Lower leg skin (tissue), 4 donors: ENCODE results near the gene POMT2. TPM values are rescaled to one million over a fixed set of nuclear protein-coding genes. Genes with fewer than 3 reads are reported as not detected.

ENCODE experiments used
- DNase-seq, 2 donors: peaks; one replicate each; pipeline ENCODE4 v3.0.0-alpha.2; 2019; ENCODE audit warnings: low spot score in 2 of 2
- H3K4me3 ChIP-seq: fragments of 200-600 bp; sonication (generic); 2 replicates; pipeline ENCODE4 v1.5.1; 2017; ENCODE audit warnings: mild to moderate bottlenecking, low read depth; ENCODE audit not compliant: poor library complexity, severe bottlenecking
- POLR2A ChIP-seq, 2 donors: fragments of 450-650 bp; IDR thresholded peaks; one replicate each; pipeline ENCODE4 v1.6.1; 2016 to 2017; ENCODE audit warnings: antibody characterized with exemption in 2 of 2, mild to moderate bottlenecking in 1 of 2, moderate library complexity in 1 of 2
- WGBS, 2 donors: methylation state at CpG; one replicate each; pipeline ENCODE4 v1.1.5; 2018; 5-methylcytosine and 5-hydroxymethylcytosine counted together
- intact Hi-C: fragments of 100-400 bp; cut with DNase I; formaldehyde crosslinking; loops from one replicate; pipeline ENCODE4 v1.15.0; 2023; ENCODE audit warnings: low total_unique reads
- total RNA-seq, 4 donors: library from RNA; depleted of rRNA; stranded (reverse); fragments of >200 nt; gene quantifications; one replicate each; pipeline ENCODE4 v1.1.0, GENCODE V29; 2016
- TF ChIP-seq, protein P1 (sequence below), 3 donors: fragments of 450-650 bp; IDR thresholded peaks; one replicate each; pipeline ENCODE4 v1.5.1; 2016; ENCODE audit warnings: antibody characterized with exemption in 3 of 3, mild to moderate bottlenecking in 3 of 3, moderate library complexity in 2 of 3

Gene POMT2
- total RNA-seq, 4 donors from 2014 or later = 9.1 to 23.0 (median 15.9) TPM

DNA sequence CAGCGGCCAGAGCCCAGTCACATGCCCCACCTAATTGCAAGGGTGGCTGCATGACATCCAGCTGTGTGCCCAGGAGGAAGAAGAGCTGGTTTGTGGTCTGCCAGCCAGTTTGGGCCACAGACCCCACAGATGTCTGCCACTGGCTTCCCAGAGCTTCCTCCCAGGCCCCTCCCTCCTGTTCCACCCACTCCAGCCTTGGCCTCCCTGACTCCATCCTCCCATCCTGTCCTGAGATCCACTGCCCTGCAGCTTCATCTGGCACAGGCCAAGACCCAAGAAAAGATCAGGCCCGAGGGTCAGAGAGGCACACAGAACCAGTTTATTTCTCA is 55.5 kb downstream of the POMT2 start:
- H3K4me3 ChIP-seq = no peak overlapping the region
- 66 to 72% methylated on average over 2 of the region's 2 CpGs for WGBS, 2 donors
- intact Hi-C loops = no loop called here
- TF ChIP-seq POLR2A (IDR thresholded peaks at IDR 0.05) = no peak
- TF ChIP-seq, protein P1, sequence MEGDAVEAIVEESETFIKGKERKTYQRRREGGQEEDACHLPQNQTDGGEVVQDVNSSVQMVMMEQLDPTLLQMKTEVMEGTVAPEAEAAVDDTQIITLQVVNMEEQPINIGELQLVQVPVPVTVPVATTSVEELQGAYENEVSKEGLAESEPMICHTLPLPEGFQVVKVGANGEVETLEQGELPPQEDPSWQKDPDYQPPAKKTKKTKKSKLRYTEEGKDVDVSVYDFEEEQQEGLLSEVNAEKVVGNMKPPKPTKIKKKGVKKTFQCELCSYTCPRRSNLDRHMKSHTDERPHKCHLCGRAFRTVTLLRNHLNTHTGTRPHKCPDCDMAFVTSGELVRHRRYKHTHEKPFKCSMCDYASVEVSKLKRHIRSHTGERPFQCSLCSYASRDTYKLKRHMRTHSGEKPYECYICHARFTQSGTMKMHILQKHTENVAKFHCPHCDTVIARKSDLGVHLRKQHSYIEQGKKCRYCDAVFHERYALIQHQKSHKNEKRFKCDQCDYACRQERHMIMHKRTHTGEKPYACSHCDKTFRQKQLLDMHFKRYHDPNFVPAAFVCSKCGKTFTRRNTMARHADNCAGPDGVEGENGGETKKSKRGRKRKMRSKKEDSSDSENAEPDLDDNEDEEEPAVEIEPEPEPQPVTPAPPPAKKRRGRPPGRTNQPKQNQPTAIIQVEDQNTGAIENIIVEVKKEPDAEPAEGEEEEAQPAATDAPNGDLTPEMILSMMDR (IDR thresholded peaks at IDR 0.05) = no peak
- DNase-seq = no peak

DNA sequence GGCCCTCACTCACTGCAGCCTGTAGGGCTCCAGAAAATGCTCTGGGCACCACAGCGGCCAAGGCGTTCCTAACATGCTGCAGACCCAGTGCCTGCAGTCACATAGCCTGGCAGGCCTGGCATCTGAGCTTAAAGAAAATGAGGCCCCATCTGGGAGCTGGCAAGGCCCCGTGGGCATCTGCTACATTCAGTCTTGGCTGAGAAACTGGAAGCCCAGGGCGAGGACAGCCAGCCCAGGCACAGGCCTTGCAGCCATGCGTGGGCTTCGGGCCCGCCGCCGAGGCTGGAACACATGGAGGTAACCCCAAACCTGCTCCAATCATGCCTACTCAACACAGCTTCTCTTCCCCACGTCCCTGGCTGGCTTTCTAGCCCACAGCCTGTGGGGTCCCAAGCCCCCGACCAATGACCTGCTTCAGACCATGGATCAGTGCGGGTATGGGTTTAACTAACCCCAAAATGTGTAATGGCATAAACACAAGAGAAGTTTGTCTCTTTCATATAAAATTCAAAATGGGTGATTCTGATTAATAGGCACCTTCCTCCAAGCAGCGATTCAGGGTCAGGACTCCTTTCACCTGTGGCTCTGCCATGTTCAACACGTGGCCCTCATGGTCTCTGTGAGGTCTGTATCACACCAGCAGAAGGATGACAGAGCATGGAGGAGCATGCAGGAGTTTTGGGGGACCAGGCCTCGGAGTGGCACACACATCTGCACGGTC is 56.1 kb downstream of the POMT2 start:
- TF ChIP-seq, protein P1 (IDR thresholded peaks at IDR 0.05) = no peak
- TF ChIP-seq POLR2A (IDR thresholded peaks at IDR 0.05) = no peak
- 78 to 83% methylated on average over 13 to 16 of the region's 16 CpGs for WGBS, 2 donors
- intact Hi-C loops = no loop called here
- no peak overlapping the region for H3K4me3 ChIP-seq
- no peak for DNase-seq

DNA sequence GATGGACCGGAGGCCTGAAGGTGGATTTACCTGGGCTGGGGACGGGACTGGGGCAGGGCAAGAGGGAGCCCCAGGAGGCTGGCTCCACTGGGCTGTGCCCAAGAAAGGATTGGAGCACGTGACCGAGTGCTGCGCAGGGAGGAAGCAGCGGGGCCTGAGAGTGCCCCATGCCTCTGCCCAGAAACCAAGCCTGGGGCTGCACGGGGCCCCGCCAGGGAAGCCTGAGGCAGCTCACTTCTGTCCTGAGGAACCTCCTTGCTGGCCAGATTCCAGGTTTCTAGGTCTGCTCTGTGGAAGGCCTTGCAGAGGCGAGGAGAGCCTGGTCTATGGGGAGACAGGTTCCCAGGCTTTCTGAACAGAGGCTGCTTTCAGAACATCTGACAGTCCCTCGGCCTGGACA is 60.1 kb downstream of the POMT2 start:
- TF ChIP-seq, protein P1 (IDR thresholded peaks at IDR 0.05) = no peak
- TF ChIP-seq POLR2A (IDR thresholded peaks at IDR 0.05) = no peak
- 59 to 63% methylated on average over 9 to 10 of the region's 10 CpGs for WGBS, 2 donors
- DNase-seq = no peak
- H3K4me3 ChIP-seq = no peak overlapping the region
- intact Hi-C loops = no loop called here

DNA sequence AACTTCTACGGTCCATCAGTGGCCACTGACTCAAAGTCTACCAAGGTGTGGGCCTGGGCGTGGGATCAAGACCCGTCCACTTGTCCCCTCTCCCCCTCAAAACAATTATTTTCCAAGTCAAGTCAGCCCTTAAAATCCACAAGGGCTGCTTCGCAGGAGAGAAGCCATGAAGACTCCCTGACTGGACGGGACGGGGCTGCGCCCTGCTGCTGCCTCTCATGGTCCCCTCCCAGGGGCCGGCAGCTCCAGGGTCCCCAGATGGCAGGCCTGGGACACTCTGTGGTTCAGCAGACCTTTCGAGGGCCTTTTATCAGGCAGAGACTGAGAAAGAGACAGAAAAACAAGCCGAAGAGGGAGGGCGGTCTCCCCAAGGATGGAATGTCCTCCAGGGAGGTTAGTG is 60.5 kb downstream of the POMT2 start:
- intact Hi-C loops = no loop called here
- DNase-seq = no peak
- no peak overlapping the region for H3K4me3 ChIP-seq
- TF ChIP-seq POLR2A (IDR thresholded peaks at IDR 0.05) = no peak
- TF ChIP-seq, protein P1 (IDR thresholded peaks at IDR 0.05) = no peak
- WGBS, 2 donors = 82 to 91% methylated on average over 11 of the region's 11 CpGs

DNA sequence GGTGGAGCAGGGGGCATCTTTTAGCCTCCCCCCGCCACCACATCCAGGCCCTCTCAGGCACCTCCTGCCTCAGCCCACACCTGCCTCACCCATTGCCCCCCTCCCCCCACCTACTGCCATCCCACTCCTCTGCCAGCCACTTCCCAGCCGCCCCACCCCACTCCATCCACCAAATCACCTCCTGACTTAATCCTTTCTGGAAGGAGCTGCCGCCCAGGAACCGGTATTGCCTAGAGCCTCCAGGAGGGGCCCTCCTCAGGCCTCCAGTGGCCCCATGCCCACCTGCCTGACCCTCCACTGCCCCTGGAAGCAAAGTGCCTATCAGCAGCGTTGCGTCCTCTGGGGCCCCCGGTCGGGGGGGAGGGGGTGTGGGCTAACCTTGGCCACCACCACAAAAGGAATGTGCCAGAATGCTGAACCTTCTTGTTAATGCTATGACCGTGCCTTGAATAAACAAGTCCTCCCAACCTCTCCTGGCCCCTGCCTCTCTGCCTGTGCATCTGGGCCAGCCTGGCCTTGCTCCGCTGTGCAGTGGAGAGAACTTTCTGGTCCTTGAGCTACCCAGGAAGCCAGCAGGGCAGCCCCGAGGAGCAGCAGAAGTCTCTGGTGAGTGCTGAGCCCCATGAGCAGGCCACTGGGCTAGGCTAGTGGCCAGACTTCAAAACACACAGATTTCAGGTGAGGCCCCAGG is 61.5 kb downstream of the POMT2 start:
- TF ChIP-seq POLR2A (IDR thresholded peaks at IDR 0.05) = no peak
- TF ChIP-seq, protein P1 (IDR thresholded peaks at IDR 0.05) = no peak
- DNase-seq = no peak
- intact Hi-C loops = no loop called here
- no peak overlapping the region for H3K4me3 ChIP-seq
- WGBS, 2 donors = 72 to 73% methylated on average over 11 of the region's 11 CpGs
